ENCODE data around the gene CNTN1.
"Not testable (repeated sequence)": the region's sequence is repeated elsewhere in the genome, so short reads cannot be mapped to it uniquely, and the experiment has no call there.

CNTN1 gene

GRCh38 chr12:41076114-41076513 lies 383.9 kb downstream of the CNTN1 start:
- no peak for TF ChIP-seq CTCF (IDR thresholded peaks at IDR 0.05; ENCODE audit: insufficient read depth, low read length, missing control alignments)
- CTCF ChIA-PET, result no interaction called here
- no peak for DNase-seq (ENCODE audit: low read depth, low spot score)
- POLR2A ChIA-PET, result no interaction called here
- no peak overlapping the region for H3K4me3 ChIP-seq (ENCODE audit: low read depth, low read length)

GRCh38 chr12:41081241-41081640 lies 389.0 kb downstream of the CNTN1 start:
- POLR2A ChIA-PET; DNase-seq (ENCODE audit: low read depth, low spot score); H3K4me3 ChIP-seq (ENCODE audit: low read depth, low read length); CTCF ChIA-PET: not testable (repeated sequence)

GRCh38 chr12:41089438-41089837 lies 397.2 kb downstream of the CNTN1 start:
- H3K4me3 ChIP-seq (ENCODE audit: low read depth, low read length), result no peak overlapping the region
- TF ChIP-seq CTCF (IDR thresholded peaks at IDR 0.05; ENCODE audit: insufficient read depth, low read length, missing control alignments), result no peak
- CTCF ChIA-PET, result no interaction called here
- POLR2A ChIA-PET, result no interaction called here
- DNase-seq (ENCODE audit: low read depth, low spot score), result no peak

GRCh38 chr12:41092115-41092514 lies 399.9 kb downstream of the CNTN1 start:
- H3K4me3 ChIP-seq (ENCODE audit: low read depth, low read length), result no peak overlapping the region
- DNase-seq (ENCODE audit: low read depth, low spot score), result no peak
- no peak for TF ChIP-seq CTCF (IDR thresholded peaks at IDR 0.05; ENCODE audit: insufficient read depth, low read length, missing control alignments)
- ChIA-PET POLR2A (no interaction called here), CTCF (no interaction called here)

GRCh38 chr12:41096797-41097196 lies 404.6 kb downstream of the CNTN1 start:
- ChIA-PET CTCF (no interaction called here), POLR2A (no interaction called here)
- TF ChIP-seq CTCF (IDR thresholded peaks at IDR 0.05; ENCODE audit: insufficient read depth, low read length, missing control alignments), result no peak
- H3K4me3 ChIP-seq (ENCODE audit: low read depth, low read length), result no peak overlapping the region
- DNase-seq (ENCODE audit: low read depth, low spot score), result no peak

GRCh38 chr12:41100572-41100971 lies 408.3 kb downstream of the CNTN1 start:
- H3K4me3 ChIP-seq (ENCODE audit: low read depth, low read length), result no peak overlapping the region
- no peak for TF ChIP-seq CTCF (IDR thresholded peaks at IDR 0.05; ENCODE audit: insufficient read depth, low read length, missing control alignments)
- ChIA-PET POLR2A (no interaction called here), CTCF (no interaction called here)
- DNase-seq (ENCODE audit: low read depth, low spot score), result no peak

GRCh38 chr12:41101806-41102205 lies 409.6 kb downstream of the CNTN1 start:
- no peak for TF ChIP-seq CTCF (IDR thresholded peaks at IDR 0.05; ENCODE audit: insufficient read depth, low read length, missing control alignments)
- no peak overlapping the region for H3K4me3 ChIP-seq (ENCODE audit: low read depth, low read length)
- ChIA-PET CTCF (no interaction called here), POLR2A (no interaction called here)
- no peak for DNase-seq (ENCODE audit: low read depth, low spot score)
